Fibroblast of the aortic adventitia (primary cell): Measurements from ENCODE around the gene TAF4. TPM values are rescaled to one million over a fixed set of nuclear protein-coding genes. Genes with fewer than 3 reads are reported as not detected.

Source experiments
- DNase-seq: peaks from one replicate; pipeline ENCODE4 v3.0.0-alpha.2; 2010; ENCODE audit warnings: low read depth
- H3K4me3 ChIP-seq: 2 replicates; pipeline ENCODE4 v1.5.1; 2011; ENCODE audit warnings: low read depth, mild to moderate bottlenecking, control low read depth, low read length, moderate library complexity
- total RNA-seq: library from RNA; depleted of rRNA; stranded (reverse); fragments of >200 nt; gene quantifications from 2 replicates; pipeline ENCODE4 v1.2.3, GENCODE V29; 2012; ENCODE audit warnings: low replicate concordance
- TF ChIP-seq, protein P1 (sequence below): IDR thresholded peaks from 2 replicates; pipeline ENCODE4 v1.5.1; 2011; ENCODE audit warnings: mild to moderate bottlenecking, low read length, control low read depth, inconsistent platforms; ENCODE audit not compliant: insufficient read depth

Gene TAF4
- total RNA-seq, 1 donor: 5.4 TPM

GRCh38 chr20:62004614-62005013, 61.1 kb downstream of the TAF4 start:
- DNase-seq: no peak
- H3K4me3 ChIP-seq: no peak overlapping the region
- TF ChIP-seq, protein P1, sequence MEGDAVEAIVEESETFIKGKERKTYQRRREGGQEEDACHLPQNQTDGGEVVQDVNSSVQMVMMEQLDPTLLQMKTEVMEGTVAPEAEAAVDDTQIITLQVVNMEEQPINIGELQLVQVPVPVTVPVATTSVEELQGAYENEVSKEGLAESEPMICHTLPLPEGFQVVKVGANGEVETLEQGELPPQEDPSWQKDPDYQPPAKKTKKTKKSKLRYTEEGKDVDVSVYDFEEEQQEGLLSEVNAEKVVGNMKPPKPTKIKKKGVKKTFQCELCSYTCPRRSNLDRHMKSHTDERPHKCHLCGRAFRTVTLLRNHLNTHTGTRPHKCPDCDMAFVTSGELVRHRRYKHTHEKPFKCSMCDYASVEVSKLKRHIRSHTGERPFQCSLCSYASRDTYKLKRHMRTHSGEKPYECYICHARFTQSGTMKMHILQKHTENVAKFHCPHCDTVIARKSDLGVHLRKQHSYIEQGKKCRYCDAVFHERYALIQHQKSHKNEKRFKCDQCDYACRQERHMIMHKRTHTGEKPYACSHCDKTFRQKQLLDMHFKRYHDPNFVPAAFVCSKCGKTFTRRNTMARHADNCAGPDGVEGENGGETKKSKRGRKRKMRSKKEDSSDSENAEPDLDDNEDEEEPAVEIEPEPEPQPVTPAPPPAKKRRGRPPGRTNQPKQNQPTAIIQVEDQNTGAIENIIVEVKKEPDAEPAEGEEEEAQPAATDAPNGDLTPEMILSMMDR: no peak

- DNase-seq: no peak
- TF ChIP-seq, protein P1: no peak
- no peak overlapping the region for H3K4me3 ChIP-seq
Measured at GRCh38 chr20:62003567-62004405, 61.9 kb downstream of the TAF4 start.

DNA sequence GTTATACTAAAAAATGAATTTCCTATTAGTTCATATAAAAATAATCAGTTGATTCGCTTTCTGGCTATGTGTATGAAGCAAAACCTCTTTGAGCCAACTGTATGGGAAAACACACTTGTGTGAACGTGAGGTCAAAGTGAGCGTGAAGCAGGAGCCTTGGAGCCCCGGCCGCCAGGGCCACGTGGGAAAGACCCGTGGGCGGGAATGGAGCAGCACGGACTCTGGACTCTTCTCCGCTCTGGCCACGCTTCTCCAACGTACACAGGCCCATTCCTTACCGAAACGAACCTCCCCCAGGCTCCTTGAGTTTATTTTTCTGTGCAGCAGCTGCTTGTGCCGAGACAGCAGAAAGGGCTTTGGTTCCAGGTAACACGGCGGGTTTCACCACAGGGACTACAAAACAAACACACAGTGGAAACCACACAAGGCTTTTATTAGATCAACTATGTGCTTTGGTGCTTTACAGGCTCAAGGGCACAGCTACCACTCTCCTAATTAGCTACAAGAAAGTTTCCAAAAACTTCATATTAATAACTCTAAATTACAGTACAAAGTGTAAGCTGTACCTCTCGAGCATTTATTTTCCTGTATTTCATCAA, 62.7 kb downstream of the TAF4 start:
- TF ChIP-seq, protein P1: no peak
- DNase-seq: no peak
- H3K4me3 ChIP-seq: no peak overlapping the region

- H3K4me3 ChIP-seq: no peak overlapping the region
- no peak for DNase-seq
- TF ChIP-seq, protein P1: no peak
Measured at GRCh38 chr20:62001178-62001715, 64.4 kb downstream of the TAF4 start.

- H3K4me3 ChIP-seq: no peak overlapping the region
- DNase-seq: no peak
- TF ChIP-seq, protein P1: no peak
Measured at GRCh38 chr20:61998343-61999121, 67.1 kb downstream of the TAF4 start.

- DNase-seq: no peak
- TF ChIP-seq, protein P1: no peak
- H3K4me3 ChIP-seq: no peak overlapping the region
Measured at GRCh38 chr20:61997891-61998290, 67.8 kb downstream of the TAF4 start.
